Bronchial epithelial cell (primary cell): ENCODE measurements around the gene HIVEP1. TPM values are rescaled to one million over a fixed set of nuclear protein-coding genes. Genes with fewer than 3 reads are reported as not detected.

Experiments
- DNase-seq: peaks from one replicate; pipeline ENCODE4 v3.0.0-alpha.2; 2010; ENCODE audit warnings: low read depth
- FAIRE-seq: peaks from 2 replicates; lab custom pipeline; 2011; peaks lifted over from hg19 to GRCh38; lab: Jason Lieb, UNC
- H3K27me3 ChIP-seq: 2 replicates; pipeline ENCODE4 v1.5.1; 2011; ENCODE audit warnings: low read length; ENCODE audit not compliant: control insufficient read depth, insufficient read depth
- H3K36me3 ChIP-seq: 2 replicates; pipeline ENCODE4 v1.5.1; 2011; ENCODE audit warnings: low read length; ENCODE audit not compliant: control insufficient read depth, insufficient read depth
- H3K4me3 ChIP-seq: 2 replicates; pipeline ENCODE4 v1.5.1; 2011; ENCODE audit warnings: mild to moderate bottlenecking, low read depth, low read length, control low read depth
- CTCF ChIP-seq: IDR thresholded peaks from 2 replicates; pipeline ENCODE4 v1.5.1; 2011; ENCODE audit warnings: mild to moderate bottlenecking, moderate library complexity, low read length, control low read depth, inconsistent platforms; ENCODE audit not compliant: insufficient read depth, severe bottlenecking
- total RNA-seq: library from RNA; depleted of rRNA; stranded (reverse); fragments of >200 nt; gene quantifications from 2 replicates; pipeline ENCODE4 v1.2.1, GENCODE V29; 2014

HIVEP1 gene
- total RNA-seq, 1 donor from 2014 or later = 6.8 TPM

GRCh38 chr6:12111363-12111670, 99.2 kb downstream of the HIVEP1 start:
- no peak for TF ChIP-seq CTCF
- Histone ChIP-seq H3K27me3 (no peaks in the 10 kb centered on the region), H3K4me3 (no peak overlapping the region), H3K36me3 (peaks cover 4% of the 10 kb centered on the region)
- FAIRE-seq (no peak), DNase-seq (no peak)

- DNase-seq (no peak), FAIRE-seq (no peak)
- no peak for TF ChIP-seq CTCF
Measured at GRCh38 chr6:12112540-12113189, 100.6 kb downstream of the HIVEP1 start.

GRCh38 chr6:12113190-12113577, 101.1 kb downstream of the HIVEP1 start:
- Histone ChIP-seq H3K4me3 (no peak overlapping the region), H3K36me3 (peaks cover 4% of the 10 kb centered on the region), H3K27me3 (no peaks in the 10 kb centered on the region)
- DNase-seq = peak; percentile 75
- TF ChIP-seq CTCF = no peak
- FAIRE-seq = no peak

More at GRCh38 chr6:12112540-12113189, 100.6 kb downstream of the HIVEP1 start:
- H3K27me3 ChIP-seq = no peaks in the 10 kb centered on the region
- peaks cover 4% of the 10 kb centered on the region for H3K36me3 ChIP-seq
- H3K4me3 ChIP-seq = no peak overlapping the region

- TF ChIP-seq CTCF = no peak
- H3K36me3 ChIP-seq = peaks cover 6% of the 10 kb centered on the region
- DNase-seq (no peak), FAIRE-seq (no peak)
- no peaks in the 10 kb centered on the region for H3K27me3 ChIP-seq
- H3K4me3 ChIP-seq = no peak overlapping the region
Measured at GRCh38 chr6:12114055-12114503, 102.0 kb downstream of the HIVEP1 start.

GRCh38 chr6:12115001-12115400, 102.9 kb downstream of the HIVEP1 start:
- Histone ChIP-seq H3K4me3 (no peak overlapping the region), H3K27me3 (no peaks in the 10 kb centered on the region), H3K36me3 (peaks cover 5% of the 10 kb centered on the region)
- FAIRE-seq (no peak), DNase-seq (no peak)
- TF ChIP-seq CTCF = no peak

- DNase-seq = no peak
- no peak for FAIRE-seq
- Histone ChIP-seq H3K4me3 (no peak overlapping the region), H3K36me3 (peaks cover 7% of the 10 kb centered on the region), H3K27me3 (no peaks in the 10 kb centered on the region)
- no peak for TF ChIP-seq CTCF
Measured at GRCh38 chr6:12115492-12115891, 103.4 kb downstream of the HIVEP1 start.
